Breast epithelium (tissue), 3 donors: ENCODE data around the gene FAT2.

Source experiments
- POLR2AphosphoS5 ChIP-seq, 3 donors: sonication (generic); formaldehyde crosslinking; IDR thresholded peaks; one replicate each; pipeline ENCODE4 v1.6.1; 2017; ENCODE audit warnings: antibody characterized with exemption in 3 of 3
- TF ChIP-seq, protein P1 (sequence below), 3 donors: fragments of 450-650 bp; IDR thresholded peaks; one replicate each; pipeline ENCODE4 v1.5.1; 2016 to 2017; ENCODE audit warnings: antibody characterized with exemption in 3 of 3, mild to moderate bottlenecking in 3 of 3, moderate library complexity in 3 of 3

DNA sequence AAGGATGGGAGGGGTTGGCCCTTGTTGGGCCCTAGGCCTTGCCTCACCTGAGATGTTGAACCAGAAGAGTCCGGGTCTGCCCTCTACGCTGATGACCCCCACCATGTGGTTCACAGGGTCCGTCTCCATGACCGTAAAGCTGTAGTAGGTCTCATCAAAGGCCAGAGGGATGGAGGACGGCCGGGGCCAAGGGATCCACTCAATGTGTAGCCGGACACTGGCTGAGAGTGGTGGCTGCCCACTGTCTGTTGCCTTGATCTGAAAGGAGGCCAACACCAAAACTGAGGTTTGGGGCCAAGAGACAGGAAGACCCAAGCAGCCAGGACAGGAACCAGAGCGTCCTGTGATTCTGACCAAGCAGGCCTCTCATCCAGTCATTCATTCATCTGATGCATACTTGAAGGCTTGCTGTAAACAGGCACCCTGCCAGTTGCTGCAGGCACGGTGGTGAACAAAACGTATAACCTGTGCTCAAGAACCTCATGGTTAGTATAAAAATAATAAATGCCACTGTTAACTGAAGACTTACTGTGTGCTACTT, 37.9 kb downstream of the FAT2 start:
- TF ChIP-seq, protein P1, sequence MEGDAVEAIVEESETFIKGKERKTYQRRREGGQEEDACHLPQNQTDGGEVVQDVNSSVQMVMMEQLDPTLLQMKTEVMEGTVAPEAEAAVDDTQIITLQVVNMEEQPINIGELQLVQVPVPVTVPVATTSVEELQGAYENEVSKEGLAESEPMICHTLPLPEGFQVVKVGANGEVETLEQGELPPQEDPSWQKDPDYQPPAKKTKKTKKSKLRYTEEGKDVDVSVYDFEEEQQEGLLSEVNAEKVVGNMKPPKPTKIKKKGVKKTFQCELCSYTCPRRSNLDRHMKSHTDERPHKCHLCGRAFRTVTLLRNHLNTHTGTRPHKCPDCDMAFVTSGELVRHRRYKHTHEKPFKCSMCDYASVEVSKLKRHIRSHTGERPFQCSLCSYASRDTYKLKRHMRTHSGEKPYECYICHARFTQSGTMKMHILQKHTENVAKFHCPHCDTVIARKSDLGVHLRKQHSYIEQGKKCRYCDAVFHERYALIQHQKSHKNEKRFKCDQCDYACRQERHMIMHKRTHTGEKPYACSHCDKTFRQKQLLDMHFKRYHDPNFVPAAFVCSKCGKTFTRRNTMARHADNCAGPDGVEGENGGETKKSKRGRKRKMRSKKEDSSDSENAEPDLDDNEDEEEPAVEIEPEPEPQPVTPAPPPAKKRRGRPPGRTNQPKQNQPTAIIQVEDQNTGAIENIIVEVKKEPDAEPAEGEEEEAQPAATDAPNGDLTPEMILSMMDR (IDR thresholded peaks at IDR 0.05) = no peak
- TF ChIP-seq POLR2AphosphoS5 (IDR thresholded peaks at IDR 0.05) = no peak
